Measurements from ENCODE around the gene SH2B2.

Gene SH2B2

DNA sequence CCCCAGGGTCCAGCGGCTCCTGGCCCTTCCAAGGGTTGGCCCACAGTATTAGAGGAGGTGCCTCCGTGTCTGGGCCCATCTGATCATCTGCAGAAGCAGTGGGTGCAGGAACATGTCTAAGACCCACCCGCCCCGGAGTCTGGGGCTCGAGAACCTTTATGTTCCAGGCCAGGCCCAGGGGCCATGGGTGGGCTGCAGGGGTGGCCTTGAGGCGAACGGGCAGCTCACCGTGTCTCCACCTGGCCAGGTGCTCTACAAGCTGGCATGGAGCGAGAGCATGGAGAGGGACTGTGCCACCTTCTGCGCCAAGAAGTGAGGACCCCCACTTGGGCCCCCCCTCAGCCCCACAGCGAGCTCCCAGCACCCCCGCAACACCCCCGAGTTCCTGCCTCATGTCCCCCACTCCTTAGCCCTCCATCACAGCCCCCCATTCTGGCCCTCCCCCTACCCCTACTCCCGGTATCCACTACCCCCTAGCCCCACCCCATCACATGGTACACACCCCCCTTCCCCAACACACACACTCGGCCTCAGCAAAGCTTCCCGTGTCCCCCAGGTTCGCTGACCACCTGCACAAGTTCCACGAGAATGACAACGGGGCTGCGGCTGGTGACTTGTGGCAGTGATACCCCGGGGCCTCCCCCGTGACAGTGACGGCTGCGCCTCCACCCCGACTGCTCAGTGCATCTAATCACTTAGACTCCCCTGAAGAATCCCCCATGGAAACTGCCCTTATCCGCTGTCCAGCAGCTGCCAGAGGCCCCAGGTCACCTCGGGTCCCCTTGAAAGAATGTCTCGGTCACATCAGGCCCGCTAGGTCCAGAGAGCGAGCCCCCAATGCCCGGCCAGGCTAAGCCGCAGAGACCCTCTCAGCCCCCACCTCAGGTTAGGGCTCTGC lies 4.0 kb upstream of the SH2B2 start:
- TF ChIP-seq, protein P1, sequence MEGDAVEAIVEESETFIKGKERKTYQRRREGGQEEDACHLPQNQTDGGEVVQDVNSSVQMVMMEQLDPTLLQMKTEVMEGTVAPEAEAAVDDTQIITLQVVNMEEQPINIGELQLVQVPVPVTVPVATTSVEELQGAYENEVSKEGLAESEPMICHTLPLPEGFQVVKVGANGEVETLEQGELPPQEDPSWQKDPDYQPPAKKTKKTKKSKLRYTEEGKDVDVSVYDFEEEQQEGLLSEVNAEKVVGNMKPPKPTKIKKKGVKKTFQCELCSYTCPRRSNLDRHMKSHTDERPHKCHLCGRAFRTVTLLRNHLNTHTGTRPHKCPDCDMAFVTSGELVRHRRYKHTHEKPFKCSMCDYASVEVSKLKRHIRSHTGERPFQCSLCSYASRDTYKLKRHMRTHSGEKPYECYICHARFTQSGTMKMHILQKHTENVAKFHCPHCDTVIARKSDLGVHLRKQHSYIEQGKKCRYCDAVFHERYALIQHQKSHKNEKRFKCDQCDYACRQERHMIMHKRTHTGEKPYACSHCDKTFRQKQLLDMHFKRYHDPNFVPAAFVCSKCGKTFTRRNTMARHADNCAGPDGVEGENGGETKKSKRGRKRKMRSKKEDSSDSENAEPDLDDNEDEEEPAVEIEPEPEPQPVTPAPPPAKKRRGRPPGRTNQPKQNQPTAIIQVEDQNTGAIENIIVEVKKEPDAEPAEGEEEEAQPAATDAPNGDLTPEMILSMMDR (IDR thresholded peaks at IDR 0.05; ENCODE audit: insufficient read depth, low read depth, low read length, missing control alignments): no peak
- no peak for DNase-seq (ENCODE audit: low read depth)
- no peak overlapping the region for H3K4me3 ChIP-seq (ENCODE audit: low read depth, low read length)

DNA sequence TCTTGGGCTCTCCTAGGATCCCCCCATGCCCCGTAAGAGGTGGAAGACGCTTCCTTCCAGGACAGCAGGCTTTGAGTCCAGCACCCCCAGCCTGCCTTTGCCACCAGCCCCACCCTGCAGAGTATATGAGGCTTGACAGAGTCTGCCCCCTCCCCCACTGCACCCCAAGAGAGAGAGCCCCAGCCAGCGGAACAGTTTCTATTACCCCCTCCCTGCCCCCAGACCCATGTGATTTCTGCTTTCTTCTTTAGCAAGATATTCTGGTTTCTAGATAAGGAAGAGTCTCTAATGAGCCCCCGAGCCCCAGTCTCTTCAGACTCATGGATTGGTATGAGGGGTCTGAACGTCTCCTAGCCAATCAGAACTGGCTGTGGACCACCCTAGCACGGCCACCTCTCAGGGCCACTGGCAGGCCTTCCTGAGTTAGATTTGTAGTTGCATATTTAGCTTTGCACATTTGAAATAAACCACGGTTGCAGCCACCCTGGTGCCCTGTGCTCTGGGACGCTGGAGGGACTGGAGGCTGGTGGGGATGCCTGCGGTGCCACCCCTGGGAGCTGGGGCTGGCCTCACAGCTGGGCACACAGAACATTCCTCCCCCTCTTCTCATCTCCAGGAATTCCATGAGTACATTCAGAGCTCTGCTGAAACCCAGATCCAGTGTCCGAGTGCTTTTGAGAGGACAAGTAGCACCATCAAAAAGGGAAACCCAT lies 3.0 kb upstream of the SH2B2 start:
- no peak overlapping the region for H3K4me3 ChIP-seq (ENCODE audit: low read depth, low read length)
- DNase-seq (ENCODE audit: low read depth): no peak
- TF ChIP-seq, protein P1 (IDR thresholded peaks at IDR 0.05; ENCODE audit: insufficient read depth, low read depth, low read length, missing control alignments): no peak

DNA sequence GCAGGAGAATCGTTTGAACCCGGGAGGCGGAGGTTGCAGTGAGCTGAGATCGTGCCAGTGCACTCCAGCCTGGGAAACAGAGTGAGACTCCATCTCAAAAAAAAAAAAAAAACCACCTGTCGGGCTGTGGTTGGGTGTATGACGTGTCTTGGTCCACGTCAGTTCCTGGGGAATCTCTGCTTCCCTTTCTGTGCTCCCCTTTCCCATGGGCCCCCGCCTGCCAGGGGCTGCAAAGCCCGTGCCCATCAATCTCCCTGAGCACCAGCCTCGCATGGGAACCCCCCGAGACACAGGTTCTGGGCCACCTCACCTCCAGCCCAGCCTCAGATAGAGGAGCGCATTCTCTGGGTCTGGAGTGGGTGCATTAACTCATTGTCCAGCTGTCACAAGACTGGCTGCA lies 2.3 kb upstream of the SH2B2 start:
- peak; percentile 59 for DNase-seq (ENCODE audit: low read depth)
- H3K4me3 ChIP-seq (ENCODE audit: low read depth, low read length): 0 out of 2 replicates have a peak overlapping the region, but pooled peaks have one; percentile 10
- TF ChIP-seq, protein P1 (IDR thresholded peaks at IDR 0.05; ENCODE audit: insufficient read depth, low read depth, low read length, missing control alignments): no peak

DNA sequence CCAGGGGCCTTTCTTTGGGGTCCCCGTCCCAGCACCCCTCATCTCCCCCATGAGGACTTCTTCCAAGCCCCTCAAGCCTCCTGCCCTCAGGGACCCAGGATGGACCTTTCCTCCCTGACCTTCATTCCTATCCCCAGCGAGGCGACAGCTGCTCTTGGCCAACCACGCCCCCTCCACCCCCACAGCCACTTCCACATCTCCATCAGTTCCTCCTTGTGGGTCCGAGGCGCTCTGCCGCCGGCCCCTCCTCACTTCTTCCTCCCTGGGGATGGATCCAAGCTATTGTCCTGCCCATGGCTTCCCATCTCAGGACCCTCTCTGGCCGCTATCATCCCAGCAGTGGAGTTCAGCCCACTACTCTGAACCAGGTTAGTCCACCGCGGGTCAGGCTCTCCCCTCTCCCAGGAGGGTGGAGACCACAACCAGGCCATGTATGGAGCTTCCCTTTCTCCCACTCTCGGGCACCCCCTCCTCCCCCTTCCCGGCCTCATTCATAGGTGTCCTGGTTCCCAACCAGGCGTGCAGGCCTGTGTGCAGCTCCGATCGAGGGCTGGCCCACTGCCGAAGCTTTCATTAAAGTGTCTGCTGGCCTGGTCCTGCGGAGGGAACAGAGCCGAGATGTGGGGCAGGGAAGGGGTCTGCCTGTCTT lies 1.7 kb upstream of the SH2B2 start:
- 0 out of 2 replicates have a peak overlapping the region, but pooled peaks have one; percentile 10 for H3K4me3 ChIP-seq (ENCODE audit: low read depth, low read length)
- DNase-seq (ENCODE audit: low read depth): no peak
- TF ChIP-seq, protein P1 (IDR thresholded peaks at IDR 0.05; ENCODE audit: insufficient read depth, low read depth, low read length, missing control alignments): no peak

DNA sequence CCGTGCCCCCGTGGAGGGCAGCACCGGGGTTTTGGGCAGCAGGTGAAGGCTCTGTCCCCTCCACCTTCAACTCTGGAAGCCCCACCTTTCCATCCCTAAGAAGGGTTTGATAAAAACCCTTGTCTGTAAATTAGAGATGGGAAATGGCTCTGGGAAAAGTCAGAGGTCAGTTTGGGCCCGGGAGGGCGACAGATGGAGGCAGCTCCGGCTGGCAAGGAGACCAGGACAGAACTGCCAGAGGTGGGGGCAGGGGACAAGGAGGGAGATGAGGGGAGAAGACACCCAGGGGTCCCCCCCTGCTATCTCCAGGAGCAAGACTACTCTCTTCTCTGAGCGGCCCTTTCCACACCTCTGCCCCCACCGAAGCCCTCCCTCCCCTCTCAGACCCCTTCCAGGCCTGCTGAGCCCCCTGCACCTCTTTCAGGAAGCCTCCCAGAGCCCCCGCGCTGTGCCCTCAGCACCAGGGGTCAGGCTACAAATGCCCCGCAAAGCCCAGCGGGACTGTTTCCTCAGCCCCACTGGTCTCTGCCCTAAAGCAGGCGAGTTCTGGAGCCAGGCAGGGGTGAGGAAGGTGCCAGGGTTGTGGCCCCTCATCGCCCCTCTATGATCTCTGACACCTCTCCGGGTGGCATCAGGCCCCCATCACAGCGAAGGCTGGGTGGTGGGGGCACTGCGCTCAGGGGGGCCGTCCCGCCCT lies 980 bp upstream of the SH2B2 start:
- H3K4me3 ChIP-seq (ENCODE audit: low read depth, low read length): peak overlapping the region; percentile 68
- TF ChIP-seq, protein P1 (IDR thresholded peaks at IDR 0.05; ENCODE audit: insufficient read depth, low read depth, low read length, missing control alignments): no peak
- DNase-seq (ENCODE audit: low read depth): no peak

Measured in GM12865 (cell line).